Hindlimb muscle (tissue), 1 donor: ENCODE measurements around the gene GFOD1. TPM values are rescaled to one million over a fixed set of nuclear protein-coding genes. Genes with fewer than 3 reads are reported as not detected.

Experiments used
- DNase-seq: peaks from one replicate; pipeline ENCODE4 v3.0.0-alpha.2; 2013
- polyA plus RNA-seq: library from polyadenylated mRNA; unstranded; fragments of 120-200 nt; gene quantifications from one replicate; pipeline ENCODE4 v1.2.1, GENCODE V29; 2013; ENCODE audit not compliant: insufficient read length

GFOD1 gene
- polyA plus RNA-seq, 1 donor = 3.4 TPM

DNA sequence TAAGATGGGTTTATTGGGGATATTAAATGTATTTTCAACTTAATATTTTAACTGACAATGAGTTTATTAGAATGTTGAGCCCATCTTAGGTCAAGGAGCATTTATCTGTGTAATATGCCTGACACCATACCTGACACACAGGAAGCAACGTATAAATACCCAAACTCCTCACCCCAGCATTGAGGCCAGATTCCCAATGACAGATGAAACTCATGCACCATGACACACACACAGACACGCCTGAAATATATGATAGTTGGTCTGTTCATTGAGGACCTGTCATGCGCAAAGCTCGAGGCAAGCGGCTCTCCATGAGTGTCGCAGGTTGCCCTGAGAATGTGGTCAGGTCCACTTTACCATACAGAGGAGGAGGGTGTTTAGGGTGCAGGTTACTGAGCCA, 64.1 kb downstream of the GFOD1 start:
- DNase-seq = no peak

DNA sequence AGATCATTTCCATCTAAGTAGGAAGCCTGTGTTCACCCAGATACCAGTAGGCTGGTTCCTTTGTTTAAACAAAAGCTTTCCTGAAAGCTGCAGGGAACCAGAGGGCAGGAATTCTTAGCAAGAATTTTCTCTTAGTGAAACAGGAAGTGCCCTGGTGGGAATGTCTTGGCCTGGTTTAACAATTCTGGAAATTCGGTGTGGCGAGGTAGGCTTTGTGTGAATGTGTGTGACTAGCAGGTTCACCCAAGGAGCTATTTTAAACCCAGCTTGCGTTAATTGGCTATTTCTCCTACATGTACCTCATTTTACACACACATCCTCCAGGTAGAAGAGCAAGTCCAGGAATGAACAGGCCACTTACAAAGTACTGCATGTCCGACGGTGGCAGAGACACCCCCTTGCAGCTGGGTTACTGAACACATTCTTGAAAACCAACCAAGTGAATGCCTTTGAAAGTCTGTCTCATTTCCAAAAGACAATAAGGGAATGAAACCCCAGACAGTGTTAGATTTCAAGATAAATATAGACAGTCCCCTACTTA, 64.6 kb downstream of the GFOD1 start:
- DNase-seq = no peak

DNA sequence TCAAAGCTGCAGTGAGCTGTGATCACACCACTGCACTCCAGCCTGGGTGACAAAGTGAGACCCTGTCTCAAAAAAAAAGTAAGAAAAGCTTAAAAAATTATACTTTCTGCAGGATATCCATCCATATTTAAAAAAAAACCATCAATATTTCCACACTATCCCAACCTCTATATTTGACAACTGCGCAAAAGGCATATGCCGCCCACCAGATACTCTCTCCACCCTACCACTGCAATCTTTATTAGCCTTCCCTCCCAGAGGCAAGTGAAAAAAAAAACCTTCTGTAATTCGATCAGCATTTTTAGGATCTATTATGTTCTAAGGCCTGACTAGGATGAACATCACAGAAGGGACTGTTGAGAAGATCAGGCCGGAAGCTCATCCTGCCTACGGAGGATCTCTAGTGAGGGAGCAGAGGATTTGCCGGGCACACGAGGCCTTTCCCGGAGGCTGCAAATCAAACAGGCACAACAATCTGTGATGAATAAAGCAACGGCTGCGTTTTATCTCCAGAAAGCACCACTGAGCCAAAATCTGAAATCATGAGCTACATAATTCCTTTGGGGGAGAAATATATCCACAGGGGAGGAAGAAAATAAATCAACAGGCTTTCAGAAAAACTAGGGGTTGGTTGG, 65.9 kb downstream of the GFOD1 start:
- DNase-seq = no peak

DNA sequence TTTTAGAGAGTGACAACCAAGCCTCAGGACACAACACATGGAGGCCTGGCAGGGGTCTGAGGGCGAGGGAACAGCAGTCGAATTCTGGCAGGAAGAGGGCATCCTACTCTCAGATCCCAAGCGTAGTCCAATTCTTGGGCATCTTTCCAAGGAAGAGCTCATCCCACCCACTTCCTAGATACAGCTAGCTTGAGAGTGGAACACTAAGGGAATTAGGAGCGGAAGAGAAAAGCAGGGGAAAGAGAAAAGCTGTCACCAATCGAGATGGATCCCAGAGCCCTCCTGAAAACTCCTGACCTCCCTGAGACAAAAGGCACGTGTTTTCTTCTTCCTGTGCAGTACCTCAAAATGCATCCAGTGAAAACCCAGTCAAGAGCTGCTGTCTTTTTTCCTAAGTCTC, 67.1 kb downstream of the GFOD1 start:
- DNase-seq = no peak

DNA sequence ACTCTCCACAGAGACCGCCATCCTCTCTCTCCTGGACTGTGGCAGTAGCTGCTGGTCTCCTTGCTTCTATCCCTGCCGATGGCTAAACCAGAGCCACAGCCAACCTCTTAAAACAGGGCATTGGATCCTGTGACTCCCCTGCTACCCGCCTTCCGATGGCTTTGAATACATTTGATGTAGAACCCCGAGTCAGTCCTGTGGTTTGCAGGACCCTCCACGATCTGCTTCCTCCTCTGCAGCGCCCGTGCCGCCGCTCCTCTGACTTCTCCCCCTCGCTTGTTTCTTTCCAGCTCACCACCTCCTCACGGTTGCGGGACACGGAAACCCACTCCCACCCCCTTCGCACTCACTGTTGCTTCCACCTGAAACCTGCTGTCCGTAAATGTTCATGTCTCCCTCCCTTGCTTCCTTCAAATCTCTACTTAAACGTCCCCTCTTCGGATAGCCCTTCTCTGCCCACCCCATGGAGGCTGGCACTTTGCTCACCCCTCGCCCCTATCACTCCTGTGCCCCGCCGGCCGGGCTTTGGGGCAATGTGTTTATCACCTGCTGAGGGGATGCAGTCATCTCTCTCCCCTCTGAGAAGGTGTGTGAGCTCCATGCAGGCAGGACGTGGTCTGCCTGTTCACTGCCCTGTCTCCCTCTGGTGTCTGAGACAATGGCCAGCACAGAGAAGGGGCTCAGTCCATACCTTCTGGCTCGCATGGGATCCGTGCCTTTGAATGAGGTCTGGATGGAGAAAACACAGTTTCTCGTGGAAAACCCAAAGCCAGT, 67.8 kb downstream of the GFOD1 start:
- DNase-seq = no peak

DNA sequence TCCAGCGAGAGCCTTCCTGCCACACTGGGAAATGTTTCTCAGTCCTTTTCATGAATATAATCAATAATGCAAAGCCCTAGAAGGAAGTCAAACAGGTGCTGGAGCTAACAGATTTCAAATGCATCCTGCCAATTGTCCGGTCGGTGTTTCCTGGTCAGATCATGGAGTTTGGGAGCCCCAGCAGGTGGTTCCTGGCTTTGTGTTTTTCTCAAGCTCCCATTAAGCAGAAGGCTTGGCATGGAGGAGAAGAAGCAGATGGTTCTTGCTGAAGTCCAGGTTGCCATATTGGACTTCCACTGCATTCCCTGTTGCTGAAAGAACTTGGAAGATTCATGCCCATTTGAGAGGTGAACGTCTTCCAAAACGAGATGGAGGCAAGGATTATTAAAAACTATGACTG, 68.6 kb downstream of the GFOD1 start:
- DNase-seq = no peak

DNA sequence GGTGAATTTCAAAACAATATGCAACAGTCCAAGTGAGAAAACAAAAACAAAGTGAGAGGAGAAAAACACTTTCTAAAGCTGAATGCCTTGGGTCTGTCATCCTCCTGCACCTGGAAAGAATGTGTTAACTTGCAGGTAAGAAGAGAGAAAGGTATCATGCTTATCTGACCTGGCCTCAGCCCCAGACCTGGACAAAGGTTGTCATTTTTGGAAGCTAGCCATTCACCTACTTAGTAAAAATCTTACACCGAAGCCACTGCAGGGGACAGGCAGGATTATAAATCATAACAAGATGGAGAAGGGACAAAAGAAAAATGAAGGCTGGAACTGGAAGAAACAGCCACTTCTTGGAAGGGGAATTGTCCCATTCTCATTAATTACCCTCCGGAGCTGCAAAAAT, 69.4 kb downstream of the GFOD1 start:
- no peak for DNase-seq

DNA sequence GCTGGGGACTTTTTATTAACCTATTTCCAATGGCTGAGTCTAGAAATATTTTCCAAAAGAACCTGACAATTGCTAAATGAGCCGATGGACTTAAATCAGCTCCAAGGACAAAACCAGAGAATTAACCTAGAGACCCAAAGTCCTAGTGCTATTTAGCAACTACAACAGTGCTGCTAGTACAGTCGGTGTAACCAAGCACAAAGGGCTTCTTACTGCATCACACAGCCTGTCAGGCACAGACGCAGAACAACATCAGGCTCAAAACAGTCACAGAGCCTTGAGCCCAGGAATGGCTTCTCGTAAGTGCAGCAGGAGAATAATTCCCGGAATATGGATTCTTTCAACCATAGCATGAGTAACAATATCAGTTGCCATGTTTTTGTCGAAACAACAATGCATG, 70.0 kb downstream of the GFOD1 start:
- DNase-seq = no peak

DNA sequence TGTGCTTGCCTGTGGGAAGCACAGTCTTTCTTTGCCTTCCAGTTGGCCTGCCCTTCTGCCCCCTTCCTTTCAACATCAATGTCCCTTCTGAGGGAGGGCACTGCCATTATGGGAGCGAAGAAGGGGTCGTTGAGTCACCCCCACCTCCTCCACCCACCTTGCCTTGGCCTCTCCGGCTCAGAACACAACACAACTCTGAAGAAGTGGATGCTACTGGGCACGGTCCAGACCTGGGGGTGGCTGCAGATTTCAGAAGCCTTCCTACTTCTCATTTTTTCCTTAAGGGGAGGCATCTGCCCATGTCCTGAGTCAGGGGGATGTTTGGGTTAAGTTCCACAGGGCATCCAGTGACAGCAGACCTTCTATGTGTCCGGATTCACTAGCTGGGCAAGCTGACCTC, 72.1 kb downstream of the GFOD1 start:
- DNase-seq = no peak

DNA sequence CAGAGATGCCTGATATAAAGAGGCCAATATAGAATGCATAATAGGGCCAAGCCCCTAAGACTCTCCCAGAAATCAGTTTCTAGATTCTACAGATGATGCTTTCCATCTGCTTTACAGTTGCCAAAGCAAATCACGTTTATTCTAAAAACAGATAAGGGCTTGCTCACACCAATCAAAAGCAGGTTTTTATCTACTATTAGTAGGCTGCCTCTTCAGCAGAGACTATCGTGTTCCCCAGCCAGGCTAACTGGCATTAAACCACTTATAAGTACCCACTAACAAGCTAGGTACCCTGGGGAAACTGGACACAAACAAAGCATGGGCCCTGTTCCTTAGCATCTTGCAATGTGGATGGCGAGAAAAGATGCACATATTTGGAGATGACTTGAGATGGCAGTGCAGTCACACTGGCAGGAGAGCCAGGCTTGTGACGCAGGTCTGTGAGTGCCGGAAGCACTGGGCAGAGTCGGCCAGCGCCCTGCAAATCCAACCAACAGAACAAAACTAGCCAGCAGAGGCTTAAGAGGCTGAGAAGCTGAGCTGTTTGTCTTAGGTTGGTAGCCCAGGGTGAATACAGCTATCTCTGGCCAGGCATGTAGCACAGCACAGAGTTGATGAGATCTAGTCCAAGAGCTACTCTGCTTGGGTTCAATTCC, 73.4 kb downstream of the GFOD1 start:
- no peak for DNase-seq

DNA sequence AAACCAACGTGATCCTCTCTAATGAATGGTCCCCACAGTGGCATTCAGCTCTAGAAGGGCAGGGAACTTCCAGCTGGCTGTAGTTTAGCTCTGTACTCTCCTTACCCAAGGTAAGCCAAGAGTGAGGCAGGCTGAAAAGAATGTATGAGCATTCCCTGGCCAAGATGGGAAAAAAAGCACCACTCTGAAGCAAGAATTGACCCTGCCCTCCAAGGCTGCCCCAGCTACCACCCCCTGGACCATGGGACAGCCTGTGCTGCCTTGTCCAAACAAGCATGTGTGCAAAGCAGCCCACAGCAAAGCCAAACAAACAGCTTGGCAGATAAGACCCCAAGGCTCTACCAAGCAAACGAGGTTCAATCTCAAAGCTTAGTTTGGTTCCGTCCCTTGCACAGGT, 73.9 kb downstream of the GFOD1 start:
- DNase-seq = no peak

DNA sequence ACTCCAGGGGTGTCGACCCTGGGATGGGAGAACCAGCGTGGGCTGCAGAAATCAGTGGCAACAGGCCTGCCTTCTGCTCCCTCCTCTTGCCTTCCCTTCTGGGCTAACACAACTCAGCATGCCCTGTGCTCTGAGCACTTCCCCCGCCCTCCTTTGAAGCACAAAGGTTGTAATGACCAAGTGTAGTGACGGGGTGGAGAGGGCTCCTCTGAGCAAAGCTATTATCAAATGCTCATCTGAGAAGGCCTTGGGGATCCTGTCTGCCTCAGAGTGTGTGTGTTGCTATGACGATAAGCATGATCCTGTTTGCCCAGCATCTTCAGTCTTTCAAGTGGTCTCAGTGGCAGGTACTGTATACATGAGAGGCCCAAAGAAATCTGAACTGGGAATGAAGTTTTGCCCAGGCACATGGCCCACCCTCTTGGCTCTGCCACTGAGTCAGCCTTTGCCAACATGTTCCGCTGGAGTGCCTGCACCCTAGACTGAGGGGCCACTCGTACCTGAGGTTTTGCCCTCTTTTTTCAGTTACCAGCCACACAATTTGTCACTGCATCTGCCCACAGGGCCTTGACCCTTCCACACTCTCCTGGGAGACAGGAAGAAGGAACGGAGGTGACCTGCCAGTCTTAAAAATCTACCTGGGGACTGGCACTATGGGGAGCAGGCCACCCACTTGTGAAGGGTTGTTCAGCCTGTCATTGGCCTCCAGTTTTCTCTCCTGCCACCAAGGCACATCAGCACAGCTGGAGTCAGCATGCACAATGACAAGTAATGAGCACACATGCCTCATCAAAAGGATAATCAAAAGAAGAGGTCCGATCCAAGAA, 74.5 kb downstream of the GFOD1 start:
- no peak for DNase-seq

DNA sequence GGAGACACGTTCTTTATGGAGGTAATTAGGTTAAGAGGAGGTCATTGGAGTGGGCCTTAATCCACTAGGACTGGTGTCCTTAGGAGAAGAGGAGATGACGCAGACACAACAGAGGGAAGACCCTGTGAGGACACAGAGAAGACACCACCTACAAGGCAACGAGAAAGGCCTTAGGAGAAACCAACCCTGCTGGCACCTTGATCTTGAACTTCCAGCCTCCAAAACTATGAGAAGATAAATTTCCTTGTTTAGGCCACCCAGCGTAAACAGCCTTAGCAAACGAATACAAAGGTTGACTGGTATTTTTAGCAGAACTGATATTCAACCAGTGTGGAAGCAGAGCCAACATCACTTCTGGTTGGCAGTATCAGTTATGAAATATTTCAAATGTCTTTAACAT, 75.2 kb downstream of the GFOD1 start:
- no peak for DNase-seq

DNA sequence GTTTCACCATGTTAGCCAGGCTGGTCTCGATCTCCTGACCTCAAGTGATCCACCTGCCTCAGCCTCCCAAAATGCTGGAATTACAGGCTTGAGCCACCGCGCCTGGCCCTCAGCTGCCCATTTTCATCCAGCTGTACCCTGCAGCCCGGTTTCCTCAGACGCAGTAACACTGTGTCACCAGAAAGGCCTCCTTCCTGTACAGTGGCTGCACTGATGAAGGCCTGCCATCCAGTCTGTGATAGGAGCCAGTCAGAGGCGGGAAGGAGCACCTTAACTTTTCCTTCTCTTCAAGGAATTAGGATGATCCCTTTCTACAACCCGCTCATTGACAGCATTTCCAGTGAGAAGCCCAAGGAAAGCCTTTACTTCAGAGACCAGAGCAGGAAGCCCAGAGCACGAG, 75.9 kb downstream of the GFOD1 start:
- no peak for DNase-seq

DNA sequence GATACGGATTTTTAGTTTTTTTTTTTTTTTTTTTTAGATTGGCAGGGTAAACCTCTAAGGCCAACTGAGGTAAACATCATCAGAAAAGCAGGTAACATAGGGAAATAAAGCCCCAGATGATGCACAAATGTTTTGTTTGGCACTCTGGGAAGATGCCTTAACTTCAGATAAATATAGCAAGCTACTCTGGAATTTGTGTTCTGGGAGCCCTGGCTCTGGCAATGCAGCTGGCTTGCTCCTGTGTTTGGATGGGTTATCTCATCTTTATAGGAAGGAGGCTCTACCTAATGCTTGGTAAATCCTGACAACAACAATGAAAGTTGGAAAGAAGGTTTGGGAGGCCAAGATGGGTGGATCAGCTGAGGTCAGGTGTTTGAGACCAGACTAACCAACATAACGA, 77.4 kb downstream of the GFOD1 start:
- DNase-seq = no peak

DNA sequence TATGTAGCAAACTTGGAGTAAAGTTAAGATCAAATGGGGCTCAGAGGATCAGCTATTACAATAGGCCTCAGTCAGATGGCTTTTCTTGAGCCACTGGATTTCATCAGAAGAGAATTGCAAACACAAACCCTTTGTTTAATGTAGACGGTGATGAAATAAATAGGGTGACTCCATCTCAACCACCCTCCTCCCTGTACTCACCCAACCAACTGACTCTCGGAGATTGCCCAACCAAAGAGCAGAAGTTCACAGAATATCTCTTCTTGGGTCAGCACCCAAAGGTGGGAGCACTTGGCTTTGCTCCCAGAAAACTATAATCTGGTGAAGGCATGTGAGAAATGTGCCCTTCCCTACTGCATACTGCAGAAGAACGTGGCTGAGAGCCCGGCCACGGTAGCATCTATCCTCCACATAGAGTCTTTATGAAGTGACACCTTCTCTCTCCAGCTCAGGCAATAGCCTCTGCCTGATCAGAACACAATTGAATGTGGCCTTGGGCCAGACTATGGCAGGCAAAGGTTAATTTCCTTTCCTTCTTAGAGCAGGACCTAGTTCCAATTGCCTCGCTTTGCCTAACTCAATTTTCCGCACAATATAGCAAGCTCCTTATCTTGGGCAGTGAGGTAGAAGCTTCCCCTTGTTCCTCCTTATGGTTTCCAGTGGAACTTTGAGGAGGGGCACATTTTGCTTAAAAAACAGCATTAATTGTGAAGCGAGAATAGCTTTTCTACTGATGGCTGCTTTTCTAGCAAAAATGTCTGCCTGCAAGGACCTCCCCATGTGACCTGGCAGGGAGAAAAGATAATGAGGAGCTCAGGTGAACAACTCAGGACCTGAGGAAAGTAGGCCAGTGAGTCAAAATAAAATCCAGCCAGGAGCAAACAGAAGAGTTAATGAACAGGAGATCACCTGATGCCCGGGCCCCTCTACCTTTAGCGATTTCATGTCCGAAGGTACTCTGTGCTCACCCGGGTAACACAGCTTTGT, 79.4 kb downstream of the GFOD1 start:
- DNase-seq = no peak

DNA sequence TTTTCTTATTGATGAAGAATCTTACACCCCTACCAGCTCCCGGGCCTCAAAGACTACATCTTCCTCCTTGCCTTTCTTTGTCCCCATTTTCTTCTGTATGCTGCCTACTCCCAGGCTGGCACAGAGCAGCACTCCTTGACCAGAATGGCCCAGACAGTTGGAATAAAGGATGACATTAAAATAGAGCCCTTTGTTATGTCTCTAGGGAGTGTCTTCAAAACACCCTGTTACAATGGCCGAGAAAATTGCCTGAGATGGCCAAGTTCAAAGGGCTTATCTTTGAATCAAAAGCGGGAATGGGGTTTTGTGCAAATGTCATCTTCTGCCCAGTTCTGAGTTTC, 80.1 kb downstream of the GFOD1 start:
- no peak for DNase-seq

DNA sequence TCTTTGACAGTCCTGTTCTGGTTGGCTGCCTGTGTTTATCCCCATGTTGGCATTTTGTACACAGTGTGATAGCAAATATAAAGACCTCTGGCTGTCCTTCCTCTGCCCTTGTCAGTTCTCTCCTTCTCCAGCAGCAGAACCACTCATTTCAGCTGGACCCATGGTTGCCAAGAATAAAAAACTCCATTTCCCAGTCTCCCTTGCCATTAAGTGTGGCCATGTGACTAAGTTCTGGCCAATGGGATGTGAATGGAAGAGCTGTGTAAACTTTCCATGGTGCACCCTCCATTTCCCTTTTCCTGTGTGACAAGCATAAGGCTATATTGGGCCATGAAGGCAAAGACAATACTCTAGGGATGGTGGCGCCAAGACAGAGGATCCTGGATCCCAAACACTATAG, 80.6 kb downstream of the GFOD1 start:
- no peak for DNase-seq

DNA sequence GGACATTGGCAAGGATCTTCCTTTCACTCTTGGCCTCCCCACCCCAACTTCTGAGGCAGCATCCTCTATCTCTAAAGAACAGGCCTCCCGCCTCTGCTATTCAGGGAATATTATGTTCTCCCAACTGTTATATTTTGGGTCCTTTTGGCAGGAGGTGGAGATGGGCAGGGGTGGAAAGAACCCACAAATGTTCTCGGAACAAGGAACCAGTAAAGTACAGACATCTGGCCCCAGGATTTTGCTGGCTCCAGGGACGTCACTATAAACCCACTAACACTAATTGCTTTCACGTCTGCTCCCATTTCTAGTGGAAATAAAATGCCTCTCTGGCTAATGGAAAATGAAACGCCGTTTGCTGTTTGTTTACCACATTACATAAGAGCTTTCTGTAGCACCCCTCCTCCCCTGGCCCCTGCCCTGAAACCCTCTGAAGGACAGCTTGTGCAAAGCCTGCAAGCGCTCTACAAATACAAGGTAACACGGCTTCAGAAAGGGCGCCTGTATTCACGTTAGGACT, 81.4 kb downstream of the GFOD1 start:
- DNase-seq = no peak

DNA sequence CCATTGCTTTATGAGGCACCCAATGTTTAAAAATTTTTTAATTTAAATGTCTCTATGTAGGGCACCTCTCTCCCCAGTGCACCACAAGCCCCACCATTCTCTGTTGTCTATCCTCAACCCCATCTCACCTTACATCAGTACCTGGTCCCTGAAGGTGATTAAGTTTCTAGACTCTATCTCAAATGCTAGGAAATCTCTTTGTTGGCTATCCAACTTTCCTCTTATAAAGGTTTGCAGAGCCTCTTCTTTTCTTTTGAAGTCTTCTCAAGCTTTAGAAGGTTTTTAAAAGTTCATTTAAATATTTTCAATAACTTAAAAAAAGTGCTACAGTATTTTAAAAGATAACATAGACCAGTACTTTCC, 82.5 kb downstream of the GFOD1 start:
- no peak for DNase-seq

DNA sequence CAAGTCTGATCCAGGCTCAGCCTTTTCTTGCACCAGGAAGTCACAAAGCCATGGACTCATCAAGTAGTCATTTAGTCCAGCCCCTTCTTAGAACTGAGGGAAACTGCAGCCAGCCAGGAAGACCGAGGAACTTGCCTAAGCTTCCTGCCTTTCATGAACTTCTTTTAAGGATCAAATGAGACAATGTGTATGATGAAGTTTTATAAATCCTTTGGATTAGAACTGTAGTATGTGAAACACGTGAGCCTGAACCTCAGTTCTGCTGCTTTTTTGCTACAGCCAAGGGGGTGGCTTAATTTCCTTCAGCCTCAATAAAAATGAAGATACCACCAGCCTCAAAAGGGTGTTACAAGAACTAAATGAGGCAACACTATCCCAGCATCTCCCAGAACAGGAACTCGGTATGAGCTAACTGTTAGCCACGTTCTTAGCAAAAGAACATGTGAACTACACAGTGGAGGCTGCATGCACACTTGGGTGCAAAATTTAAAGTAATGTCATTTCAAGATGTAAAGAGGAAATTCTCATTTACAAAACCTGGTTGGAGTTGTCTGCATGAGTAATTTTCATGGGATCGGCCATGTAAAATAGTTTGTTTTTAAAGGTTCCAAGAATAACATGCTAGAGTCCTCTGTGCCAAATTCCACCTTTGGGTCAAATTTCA, 83.0 kb downstream of the GFOD1 start:
- no peak for DNase-seq
